HG03280 (cell line): Measurements from ENCODE around the gene MIEF1.

Experiments
- ATAC-seq: cut with Tn5 transposase; IDR thresholded peaks from one replicate; pipeline ENCODE4 v1.9.1; 2021; ENCODE audit warnings: mild to moderate bottlenecking, moderate library complexity; ENCODE audit not compliant: unreplicated experiment

MIEF1 gene

DNA sequence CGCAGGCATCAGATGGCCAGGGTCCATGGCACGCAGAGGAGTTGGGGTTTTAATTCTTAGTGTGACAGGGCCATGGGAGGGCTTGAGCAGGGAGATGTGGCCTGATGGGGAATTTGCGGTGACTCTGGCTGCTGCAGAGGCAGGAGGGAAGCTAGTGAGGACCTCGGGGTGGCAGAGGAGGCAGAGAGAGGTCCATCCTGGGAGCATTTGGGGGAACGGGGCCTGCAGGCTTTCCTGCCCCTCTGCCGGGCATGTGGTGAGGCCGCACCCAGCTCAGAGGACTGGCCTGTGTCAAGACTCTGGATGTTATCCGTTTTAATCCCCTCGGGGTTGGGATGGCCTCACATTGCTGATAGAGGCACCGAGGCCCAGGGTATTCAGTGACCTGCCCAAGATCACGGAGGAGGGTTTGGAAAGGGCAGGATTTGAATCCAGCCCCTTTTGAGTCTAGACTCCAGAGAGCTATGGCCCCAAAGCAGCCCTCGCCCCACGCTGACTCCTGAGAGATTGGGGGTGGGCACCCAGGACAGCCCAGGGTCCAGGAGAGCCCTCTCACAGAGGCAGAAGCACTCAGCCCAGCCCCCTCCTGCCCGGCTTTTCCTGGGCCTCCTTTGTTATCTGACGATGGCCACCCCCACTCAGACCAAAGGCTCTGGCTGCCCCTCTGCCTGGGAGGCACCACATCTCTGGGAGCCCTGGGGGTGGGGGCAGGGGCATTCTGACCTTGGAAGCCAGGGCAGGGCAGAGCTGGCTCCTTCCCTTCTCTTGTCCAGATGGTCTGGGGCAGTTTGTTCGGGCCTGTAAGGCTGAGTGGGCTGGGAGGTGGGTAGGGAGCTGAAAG is 31.4 kb upstream of the MIEF1 start:
- ATAC-seq = no peak

DNA sequence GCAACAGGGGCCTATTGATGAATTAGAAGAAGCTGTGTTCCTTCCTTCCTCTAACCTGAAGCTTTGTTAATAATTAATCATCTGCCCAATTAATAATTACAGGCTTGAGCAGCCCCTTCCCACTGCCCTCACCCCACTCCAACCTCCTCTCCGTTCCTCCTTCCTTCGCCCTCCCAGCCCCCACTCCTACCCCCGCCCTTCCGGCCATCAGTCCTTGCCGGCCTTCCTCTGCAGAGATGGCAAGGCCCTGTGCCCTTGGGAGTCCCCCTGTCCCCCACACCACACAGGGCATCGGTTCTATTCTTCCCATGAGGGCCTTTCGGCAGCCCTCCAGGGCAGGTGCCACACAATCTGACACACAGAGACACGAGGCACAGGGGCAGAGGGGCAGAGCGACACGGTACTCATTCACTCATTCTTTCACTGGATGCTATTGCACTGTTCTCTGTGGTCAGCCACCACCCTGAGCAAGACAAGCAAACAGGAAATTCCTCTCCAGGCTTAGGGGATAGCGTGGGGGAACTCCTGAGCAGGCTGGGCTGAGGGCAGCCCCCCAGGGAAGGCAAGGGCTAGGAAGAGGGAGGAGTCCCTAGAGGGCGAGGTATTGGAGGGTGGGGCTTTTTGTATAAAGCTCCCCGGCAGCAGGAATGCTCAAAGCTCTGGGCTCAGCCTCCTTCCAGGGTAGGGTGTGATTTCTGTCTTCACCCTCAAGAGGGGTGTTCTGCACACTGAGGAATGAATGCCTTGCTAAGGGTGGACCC is 30.5 kb upstream of the MIEF1 start:
- ATAC-seq = no peak

DNA sequence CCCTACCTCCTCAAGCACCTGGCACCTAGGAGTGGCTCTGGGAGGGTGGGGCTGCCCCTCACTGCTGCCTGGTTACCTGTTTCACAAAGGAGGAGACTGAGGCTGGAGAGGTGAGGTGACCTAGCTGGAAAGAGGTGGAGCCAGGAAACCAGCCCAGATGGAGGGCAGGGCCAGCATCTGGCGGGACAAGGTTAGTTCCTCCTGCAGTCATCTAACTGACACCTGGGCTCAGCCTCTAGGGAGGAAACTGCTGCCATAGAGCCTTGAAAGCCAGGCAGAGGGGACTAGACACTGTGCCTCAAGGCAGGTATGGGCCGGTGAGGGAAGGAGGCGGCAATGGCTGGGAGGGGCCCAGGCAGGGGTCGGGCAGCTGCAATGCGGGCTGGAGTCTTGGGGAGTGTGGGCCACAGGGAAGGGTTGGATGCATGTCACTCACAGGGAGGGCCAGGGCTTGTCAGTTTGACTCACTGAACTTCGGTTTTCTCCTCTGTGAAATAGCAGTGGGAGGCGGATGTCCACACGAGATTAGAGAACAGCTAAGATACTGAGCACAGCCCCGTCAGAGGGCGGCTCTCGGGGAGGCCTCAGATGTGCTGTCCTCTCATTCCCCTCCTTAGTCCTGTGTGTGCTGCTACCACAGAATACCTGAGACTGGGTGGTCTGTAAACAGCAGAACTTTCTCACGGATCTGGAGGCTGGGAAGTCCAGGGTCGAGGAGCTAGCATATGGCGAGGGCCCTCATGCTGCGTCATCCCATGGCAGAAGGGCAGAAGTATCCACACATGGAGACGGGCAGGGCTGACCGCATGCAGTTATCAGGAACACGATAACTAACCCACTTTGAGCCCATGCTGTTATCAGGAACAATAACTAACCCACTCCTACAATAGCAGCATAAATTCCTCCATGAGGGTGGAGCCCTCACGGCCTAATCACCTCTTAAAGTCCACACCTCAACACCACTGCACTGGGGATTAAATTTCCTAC is 29.2 kb upstream of the MIEF1 start:
- ATAC-seq = no peak

GRCh38 chr22:39473851-39474250 is 28.2 kb upstream of the MIEF1 start:
- ATAC-seq = no peak

GRCh38 chr22:39474351-39475111 is 27.6 kb upstream of the MIEF1 start:
- ATAC-seq = no peak

DNA sequence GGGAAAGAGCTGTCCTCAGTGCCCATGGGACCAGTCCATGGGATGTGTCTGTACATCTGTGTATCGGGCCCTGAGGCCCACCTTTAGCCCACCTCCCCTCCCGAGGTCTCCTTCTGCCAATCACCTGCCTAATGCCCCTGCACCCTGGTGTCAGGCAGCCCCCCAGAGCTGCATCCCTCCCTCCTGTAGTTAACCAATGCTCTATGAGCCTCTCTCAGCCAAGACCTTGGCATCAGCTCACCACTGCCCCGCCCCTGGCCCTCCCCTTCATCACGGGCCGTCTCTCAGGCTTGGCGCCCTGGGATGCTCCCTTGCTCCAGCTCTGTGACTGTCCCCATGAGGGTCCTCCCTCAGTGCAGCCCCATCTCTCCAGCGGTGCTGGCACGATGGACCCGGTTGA is 26.8 kb upstream of the MIEF1 start:
- ATAC-seq = no peak

DNA sequence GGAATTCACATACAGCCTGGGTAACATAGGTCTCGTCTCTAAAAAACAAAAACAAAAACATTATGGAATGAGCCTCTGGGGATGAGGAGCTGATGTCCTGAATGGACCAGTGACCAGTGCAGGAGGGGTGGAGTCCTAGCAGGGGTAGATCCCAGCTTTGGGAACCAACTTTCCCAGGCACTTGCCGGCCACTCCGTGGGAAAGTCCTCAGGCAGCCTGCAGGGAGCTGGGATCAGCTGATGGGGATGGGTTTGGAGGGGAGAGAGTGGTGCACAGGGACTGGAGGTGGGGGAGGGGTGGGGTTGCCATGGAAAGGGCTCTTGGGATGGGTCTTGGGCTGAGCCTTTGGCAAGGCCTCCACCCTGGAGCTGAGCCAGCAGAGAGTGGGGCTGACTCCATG is 26.2 kb upstream of the MIEF1 start:
- no peak for ATAC-seq

DNA sequence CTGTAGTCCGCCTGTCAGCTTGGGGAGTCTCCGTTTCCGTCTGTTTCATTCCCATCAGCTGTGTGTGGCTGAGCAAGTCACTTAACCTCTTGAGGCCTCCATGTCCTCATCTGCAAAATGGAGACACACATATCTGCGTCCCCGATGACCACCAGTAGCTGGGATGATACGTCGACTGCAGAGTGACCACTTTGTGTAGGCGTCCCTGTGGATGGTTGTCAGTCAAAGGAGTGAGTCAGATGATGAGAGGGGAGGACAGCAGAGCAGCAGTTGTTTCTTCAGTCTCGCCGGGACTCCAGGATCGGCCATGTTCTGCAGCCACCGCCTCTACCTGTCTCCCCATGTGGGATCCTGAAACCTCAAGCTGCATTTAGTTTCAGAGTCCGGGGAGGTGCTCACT is 25.4 kb upstream of the MIEF1 start:
- no peak for ATAC-seq

DNA sequence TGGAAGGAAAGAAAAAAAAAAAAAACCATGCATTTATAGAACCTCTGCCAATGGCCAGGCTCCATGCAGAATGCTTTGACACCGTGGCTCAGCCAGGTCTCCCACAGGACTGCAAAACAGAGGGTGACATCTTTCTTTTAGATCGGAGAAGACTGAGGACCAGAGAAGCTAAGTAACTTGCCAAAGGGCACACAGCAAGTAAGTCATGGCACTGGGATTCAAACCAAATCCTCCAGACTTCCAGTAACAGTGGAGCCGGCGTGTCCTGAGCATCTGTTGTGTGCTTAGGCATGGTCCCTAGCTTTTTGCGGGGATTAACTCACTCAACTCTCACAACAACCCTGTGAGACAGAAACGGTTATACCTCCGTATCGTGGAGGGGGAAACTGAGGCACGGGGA is 24.5 kb upstream of the MIEF1 start:
- ATAC-seq = no peak

DNA sequence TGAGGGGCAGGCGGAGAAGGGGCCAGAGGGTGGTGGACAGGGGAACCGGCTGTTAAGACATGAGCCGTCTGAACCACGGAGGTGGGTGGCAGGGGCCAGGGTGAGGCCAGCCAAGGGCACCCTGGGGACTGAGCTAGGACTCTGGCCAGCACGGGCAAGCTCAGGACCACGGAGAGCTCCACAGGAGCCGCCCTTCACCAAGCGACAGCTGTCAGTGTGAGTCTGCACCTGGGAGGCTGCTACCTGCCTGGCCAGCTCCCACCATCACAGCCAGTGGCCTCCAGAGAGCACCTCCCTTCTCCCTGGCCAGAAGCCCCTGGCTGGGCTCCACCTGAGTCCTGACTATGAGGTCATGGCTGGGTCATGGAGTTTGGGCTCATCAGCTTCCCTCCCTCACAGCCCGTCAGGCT is 23.6 kb upstream of the MIEF1 start:
- no peak for ATAC-seq

DNA sequence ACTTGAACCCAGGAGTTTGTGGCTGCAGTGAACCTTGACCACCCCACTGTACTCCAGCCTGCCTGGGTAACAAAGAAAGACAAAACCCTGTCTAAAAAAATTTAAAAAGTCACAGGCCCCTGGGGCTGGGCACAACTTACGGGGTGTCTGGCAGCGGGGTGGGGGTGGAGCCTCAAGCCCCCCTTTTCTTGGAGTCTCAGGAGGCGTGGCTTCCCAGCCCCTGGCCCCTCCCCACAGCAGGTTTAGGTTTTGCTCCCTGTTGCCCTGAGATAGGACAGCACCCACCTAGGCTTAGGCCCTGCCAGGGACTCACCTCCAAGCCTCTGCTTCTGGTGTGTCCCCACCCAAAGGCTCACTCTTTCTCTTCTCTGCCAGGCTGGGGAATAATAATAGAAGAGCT is 22.8 kb upstream of the MIEF1 start:
- ATAC-seq = no peak

- no peak for ATAC-seq
Measured at GRCh38 chr22:39480557-39480956, 21.5 kb upstream of the MIEF1 start.

DNA sequence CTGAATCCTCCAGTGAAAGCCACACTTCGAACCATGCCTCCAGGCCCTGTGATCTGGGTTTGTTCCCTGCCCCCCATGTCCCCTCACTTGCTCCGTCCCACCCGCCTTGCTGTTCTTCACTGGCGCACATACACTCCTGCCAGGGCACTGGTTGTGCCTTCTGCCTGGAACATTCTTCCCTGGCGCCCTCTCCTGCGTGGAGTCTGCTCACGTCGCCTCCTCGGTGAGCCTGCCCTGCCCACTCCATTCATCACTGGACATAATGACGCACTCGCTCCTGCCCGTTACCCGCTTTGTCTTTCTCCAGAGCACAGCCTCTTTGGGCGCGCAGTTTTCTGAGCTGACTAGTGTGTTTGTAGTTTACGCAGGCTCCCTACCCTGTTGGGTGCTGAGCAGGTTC is 21.0 kb upstream of the MIEF1 start:
- ATAC-seq = no peak

- ATAC-seq = no peak
Measured at GRCh38 chr22:39481595-39481994, 20.5 kb upstream of the MIEF1 start.

- ATAC-seq = no peak
Measured at GRCh38 chr22:39482768-39483167, 19.3 kb upstream of the MIEF1 start.

DNA sequence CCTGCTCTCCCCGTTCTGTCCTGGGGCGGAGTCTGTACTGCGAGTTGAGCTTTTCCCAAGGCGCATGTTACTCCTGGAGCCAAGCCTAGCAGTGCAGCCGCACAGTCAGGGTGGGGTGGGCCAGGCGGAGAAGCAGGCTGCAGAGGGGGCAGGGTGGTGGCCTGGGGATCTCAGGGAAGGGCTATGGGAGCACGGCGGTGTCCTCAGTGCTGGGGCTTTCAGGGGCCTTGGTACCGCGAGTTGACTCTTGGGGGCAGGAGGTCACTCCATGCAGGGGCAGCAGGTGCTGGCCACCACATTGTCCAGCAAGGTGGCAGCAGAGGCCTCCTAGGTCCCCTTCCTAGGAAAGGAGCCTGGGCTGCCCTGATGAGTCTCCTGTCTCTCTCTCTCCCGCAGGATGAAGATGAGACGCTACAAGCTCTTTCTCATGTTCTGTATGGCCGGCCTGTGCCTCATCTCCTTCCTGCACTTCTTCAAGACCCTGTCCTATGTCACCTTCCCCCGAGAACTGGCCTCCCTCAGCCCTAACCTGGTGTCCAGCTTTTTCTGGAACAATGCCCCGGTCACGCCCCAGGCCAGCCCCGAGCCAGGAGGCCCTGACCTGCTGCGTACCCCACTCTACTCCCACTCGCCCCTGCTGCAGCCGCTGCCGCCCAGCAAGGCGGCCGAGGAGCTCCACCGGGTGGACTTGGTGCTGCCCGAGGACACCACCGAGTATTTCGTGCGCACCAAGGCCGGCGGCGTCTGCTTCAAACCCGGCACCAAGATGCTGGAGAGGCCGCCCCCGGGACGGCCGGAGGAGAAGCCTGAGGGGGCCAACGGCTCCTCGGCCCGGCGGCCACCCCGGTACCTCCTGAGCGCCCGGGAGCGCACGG is 14.9 kb upstream of the MIEF1 start:
- no peak for ATAC-seq

- no peak for ATAC-seq
Measured at GRCh38 chr22:39487826-39488520, 14.1 kb upstream of the MIEF1 start.

- ATAC-seq = no peak
Measured at GRCh38 chr22:39488563-39489083, 13.5 kb upstream of the MIEF1 start.
